T-helper 2 cell treated with Interferon-gamma antibody and Interleukin-4, amounts not matched to agents 5 μg/mL and 100 μg/mL, for 36 hours (primary cell): ENCODE results near the gene RPRD2.
A peak's percentile ranks its signal among the peaks of the same experiment; 100 is the strongest.

Source experiments
- DNase-seq: peaks from one replicate; pipeline ENCODE4 v3.0.0; 2021; ENCODE audit warnings: low spot score
- H3K27ac Mint-ChIP-seq: one replicate; pipeline ENCODE4 v1.8.0; 2021; ENCODE audit warnings: mild to moderate bottlenecking, mixed read lengths
- H3K27me3 Mint-ChIP-seq: one replicate; pipeline ENCODE4 v1.8.0; 2021; ENCODE audit warnings: low read depth, mixed read lengths
- H3K36me3 Mint-ChIP-seq: one replicate; pipeline ENCODE4 v1.8.0; 2021; ENCODE audit warnings: low read depth, mixed read lengths
- H3K4me1 Mint-ChIP-seq: one replicate; pipeline ENCODE4 v1.8.0; 2021; ENCODE audit warnings: low read depth, mixed read lengths
- H3K4me3 Mint-ChIP-seq: one replicate; pipeline ENCODE4 v1.8.0; 2022; ENCODE audit warnings: mild to moderate bottlenecking, moderate library complexity, mixed read lengths
- H3K9me3 Mint-ChIP-seq: one replicate; pipeline ENCODE4 v1.8.0; 2021; ENCODE audit warnings: mixed read lengths

RPRD2 gene

DNA sequence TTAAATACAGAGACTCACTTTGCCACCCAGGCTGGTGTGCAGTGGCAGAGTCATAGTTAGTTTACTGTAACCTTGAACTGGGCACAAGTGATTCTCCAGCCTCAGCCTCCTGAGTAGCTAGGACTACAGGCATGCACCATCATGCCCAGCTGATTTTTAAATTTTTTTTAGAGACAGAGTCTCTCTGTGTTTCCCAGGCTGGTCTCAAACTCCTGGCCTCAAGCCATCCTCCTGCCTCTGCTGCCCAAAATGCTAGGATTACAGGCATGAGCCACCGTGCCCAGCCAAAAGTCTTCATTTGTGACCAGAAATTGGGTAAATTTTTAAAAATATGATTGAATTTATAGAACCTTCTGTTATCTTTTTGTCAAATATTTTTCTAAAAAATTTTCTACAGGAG lies 105.3 kb downstream of the RPRD2 start:
- Mint-ChIP-seq H3K27ac (no peak overlapping the region), H3K9me3 (no peaks in the 10 kb centered on the region), H3K4me3 (no peak overlapping the region), H3K27me3 (no peaks in the 10 kb centered on the region), H3K36me3 (peaks cover 37% of the 10 kb centered on the region), H3K4me1 (peaks cover 2% of the 10 kb centered on the region)
- DNase-seq: no peak

DNA sequence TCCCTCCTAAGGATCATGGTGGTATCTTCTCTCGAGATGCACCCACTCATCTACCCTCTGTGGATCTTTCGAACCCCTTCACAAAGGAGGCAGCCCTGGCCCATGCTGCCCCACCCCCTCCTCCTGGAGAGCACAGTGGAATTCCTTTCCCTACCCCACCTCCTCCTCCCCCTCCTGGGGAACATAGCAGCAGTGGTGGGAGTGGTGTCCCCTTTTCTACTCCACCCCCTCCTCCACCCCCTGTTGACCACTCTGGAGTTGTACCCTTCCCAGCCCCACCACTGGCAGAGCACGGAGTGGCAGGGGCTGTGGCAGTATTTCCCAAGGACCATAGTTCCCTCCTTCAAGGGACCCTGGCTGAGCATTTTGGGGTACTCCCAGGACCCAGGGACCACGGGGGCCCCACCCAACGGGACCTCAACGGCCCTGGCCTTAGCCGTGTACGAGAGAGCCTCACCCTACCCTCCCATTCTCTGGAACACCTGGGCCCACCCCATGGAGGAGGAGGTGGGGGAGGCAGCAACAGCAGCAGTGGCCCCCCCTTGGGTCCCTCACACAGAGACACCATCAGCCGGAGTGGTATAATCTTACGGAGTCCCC lies 108.8 kb downstream of the RPRD2 start:
- Mint-ChIP-seq H3K4me3 (no peak overlapping the region), H3K4me1 (no peaks in the 10 kb centered on the region), H3K27me3 (no peaks in the 10 kb centered on the region), H3K9me3 (no peaks in the 10 kb centered on the region), H3K36me3 (peaks cover 28% of the 10 kb centered on the region), H3K27ac (no peak overlapping the region)
- DNase-seq: no peak

GRCh38 chr1:150473659-150474058 lies 109.7 kb downstream of the RPRD2 start:
- Mint-ChIP-seq H3K27me3 (no peaks in the 10 kb centered on the region), H3K27ac (no peak overlapping the region), H3K4me1 (no peaks in the 10 kb centered on the region), H3K36me3 (peaks cover 28% of the 10 kb centered on the region), H3K4me3 (no peak overlapping the region), H3K9me3 (no peaks in the 10 kb centered on the region)
- no peak for DNase-seq

GRCh38 chr1:150474869-150475268 lies 110.9 kb downstream of the RPRD2 start:
- Mint-ChIP-seq H3K9me3 (no peaks in the 10 kb centered on the region), H3K27me3 (no peaks in the 10 kb centered on the region), H3K36me3 (peaks cover 27% of the 10 kb centered on the region), H3K4me1 (no peaks in the 10 kb centered on the region), H3K4me3 (no peak overlapping the region), H3K27ac (no peak overlapping the region)
- no peak for DNase-seq

DNA sequence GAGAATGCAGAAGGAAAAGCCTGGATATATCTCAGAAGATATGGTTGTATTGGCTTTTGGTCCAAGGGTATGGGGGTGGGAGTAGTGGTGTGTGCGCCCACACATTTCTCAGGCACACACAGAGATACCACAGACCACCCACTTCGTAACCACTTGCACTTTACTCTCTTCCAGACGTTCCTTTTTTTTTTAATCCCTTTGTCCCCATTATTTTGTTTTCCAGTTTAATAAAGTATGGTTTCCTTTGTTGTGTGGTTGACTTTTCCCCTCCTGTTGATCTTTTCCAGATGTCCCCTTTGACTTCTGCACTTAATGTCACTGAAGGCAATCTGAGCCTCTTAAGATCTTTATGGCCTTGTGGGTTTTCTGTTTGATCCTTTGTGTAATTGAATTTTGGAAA lies 112.8 kb downstream of the RPRD2 start:
- H3K9me3 Mint-ChIP-seq: no peaks in the 10 kb centered on the region

DNA sequence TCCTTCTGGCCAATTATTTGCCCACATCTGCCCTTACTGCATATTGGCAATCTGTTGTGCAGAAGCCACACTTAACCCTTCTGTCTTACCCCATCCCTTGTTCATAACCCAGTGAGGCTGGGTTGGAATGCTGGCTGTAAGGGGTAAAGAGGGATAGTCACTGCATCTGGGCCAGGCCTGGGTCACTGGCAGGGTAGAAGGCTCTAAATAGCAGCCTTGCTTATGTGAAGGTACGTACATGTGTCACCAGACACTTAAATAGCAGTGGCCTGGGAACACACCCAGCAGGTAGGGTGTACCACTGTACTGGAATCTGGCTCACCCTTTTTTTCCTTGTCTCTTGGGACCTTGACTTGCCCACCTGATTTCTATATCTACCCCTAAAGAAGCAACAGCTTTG lies 113.4 kb downstream of the RPRD2 start:
- Mint-ChIP-seq H3K27ac (no peak overlapping the region), H3K9me3 (no peaks in the 10 kb centered on the region), H3K4me3 (no peak overlapping the region), H3K36me3 (peaks cover 6% of the 10 kb centered on the region), H3K27me3 (no peaks in the 10 kb centered on the region), H3K4me1 (no peaks in the 10 kb centered on the region)
- DNase-seq: no peak

More for the DNA sequence above, 112.8 kb downstream of the RPRD2 start:
- peaks cover 10% of the 10 kb centered on the region for H3K36me3 Mint-ChIP-seq
- no peak overlapping the region for H3K27ac Mint-ChIP-seq
- H3K4me1 Mint-ChIP-seq: no peaks in the 10 kb centered on the region
- no peak for DNase-seq
- H3K4me3 Mint-ChIP-seq: no peak overlapping the region
- H3K27me3 Mint-ChIP-seq: no peaks in the 10 kb centered on the region

DNA sequence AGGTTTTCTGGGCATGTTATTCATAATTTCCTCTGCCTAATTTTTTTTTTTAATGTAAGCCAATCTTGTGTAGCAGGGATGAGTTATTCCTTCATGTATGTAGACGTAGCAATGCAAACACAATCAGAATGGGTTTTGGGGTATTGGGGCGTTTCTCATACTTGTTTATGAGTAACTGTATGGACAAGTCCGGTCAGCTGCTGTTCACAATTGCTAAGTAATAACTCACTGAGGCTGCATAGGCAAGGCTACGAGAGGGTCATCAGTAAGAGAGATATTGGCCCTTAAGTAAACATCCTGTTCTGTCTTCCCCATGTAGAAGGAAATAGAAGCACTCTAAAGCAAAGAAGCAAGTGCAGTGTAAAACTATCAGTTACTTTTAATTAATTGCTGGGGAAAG lies 113.8 kb downstream of the RPRD2 start:
- Mint-ChIP-seq H3K27me3 (no peaks in the 10 kb centered on the region), H3K4me3 (no peak overlapping the region), H3K27ac (no peak overlapping the region)

DNA sequence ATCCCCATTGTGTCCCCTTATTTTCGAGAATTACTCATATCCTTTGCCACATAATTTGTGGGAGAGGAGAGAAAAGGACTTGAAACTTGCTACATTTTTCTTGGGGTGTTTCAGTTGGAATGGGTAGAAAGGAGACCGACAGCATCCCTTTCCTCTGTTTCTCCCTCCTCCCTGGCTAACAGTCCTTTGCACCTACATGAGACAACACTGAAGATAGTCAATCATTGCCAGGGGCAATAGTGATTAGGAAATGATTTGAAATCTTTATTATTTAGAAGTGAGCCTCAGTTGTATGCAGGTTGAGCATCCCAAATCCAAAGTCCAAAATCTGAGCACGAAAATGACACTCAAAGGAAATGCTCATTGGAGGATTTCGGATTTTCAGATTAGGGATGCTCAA lies 115.4 kb downstream of the RPRD2 start:
- H3K27ac Mint-ChIP-seq: no peak overlapping the region
- H3K4me1 Mint-ChIP-seq: no peaks in the 10 kb centered on the region
- H3K9me3 Mint-ChIP-seq: no peaks in the 10 kb centered on the region
- H3K36me3 Mint-ChIP-seq: no peaks in the 10 kb centered on the region
- H3K4me3 Mint-ChIP-seq: no peak overlapping the region
- no peaks in the 10 kb centered on the region for H3K27me3 Mint-ChIP-seq
- no peak for DNase-seq

More for the DNA sequence above, 113.8 kb downstream of the RPRD2 start:
- Mint-ChIP-seq H3K9me3 (no peaks in the 10 kb centered on the region), H3K4me1 (no peaks in the 10 kb centered on the region), H3K36me3 (peaks cover 4% of the 10 kb centered on the region)
- no peak for DNase-seq

GRCh38 chr1:150479927-150480352 lies 116.0 kb downstream of the RPRD2 start:
- H3K9me3 Mint-ChIP-seq: no peaks in the 10 kb centered on the region
- DNase-seq: no peak
- no peaks in the 10 kb centered on the region for H3K4me1 Mint-ChIP-seq
- H3K4me3 Mint-ChIP-seq: no peak overlapping the region
- H3K27me3 Mint-ChIP-seq: no peaks in the 10 kb centered on the region
- H3K27ac Mint-ChIP-seq: no peak overlapping the region
- no peaks in the 10 kb centered on the region for H3K36me3 Mint-ChIP-seq

DNA sequence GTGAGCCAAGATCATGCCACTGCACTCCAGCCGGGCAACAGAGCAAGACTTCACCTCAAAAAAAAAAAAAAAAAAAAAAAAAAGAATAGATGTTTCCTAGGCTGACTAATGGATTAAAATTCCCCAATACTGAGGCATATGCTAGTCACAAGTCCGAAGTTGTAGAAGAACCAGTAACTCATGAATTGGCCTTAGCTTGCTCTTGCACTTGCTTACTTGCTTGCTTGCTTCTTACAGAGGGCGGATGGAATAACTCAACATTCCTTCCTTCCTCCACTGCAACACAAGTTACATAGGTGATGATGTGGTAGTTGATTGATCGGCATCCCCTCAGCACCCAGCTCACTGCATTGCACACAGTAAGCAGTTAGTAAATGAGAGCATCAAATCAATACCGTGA lies 120.5 kb downstream of the RPRD2 start:
- no peak overlapping the region for H3K4me3 Mint-ChIP-seq
- no peaks in the 10 kb centered on the region for H3K27me3 Mint-ChIP-seq
- peaks cover 6% of the 10 kb centered on the region for H3K36me3 Mint-ChIP-seq
- peaks cover 13% of the 10 kb centered on the region for H3K4me1 Mint-ChIP-seq
- H3K9me3 Mint-ChIP-seq: no peaks in the 10 kb centered on the region
- no peak for DNase-seq
- H3K27ac Mint-ChIP-seq: no peak overlapping the region

DNA sequence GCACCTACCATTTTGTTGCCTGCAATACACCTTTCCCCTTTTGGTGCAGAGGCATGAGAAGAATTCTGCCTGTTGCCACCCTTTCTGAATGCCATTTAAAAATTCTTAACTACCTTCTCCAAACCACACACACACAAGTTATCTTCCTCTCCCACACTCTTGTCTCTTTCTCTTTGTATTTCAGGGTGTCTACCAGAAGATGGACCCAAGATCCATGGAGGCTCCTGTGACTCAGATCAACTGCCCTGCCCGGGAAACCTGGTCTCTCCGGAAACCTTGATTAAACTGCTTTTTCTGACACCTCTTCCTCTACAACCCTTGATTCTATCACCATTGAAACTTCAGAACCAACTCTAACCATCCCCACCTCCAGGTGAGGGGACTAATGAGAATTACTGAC lies 120.9 kb downstream of the RPRD2 start:
- no peak for DNase-seq
- no peak overlapping the region for H3K4me3 Mint-ChIP-seq
- H3K27ac Mint-ChIP-seq: no peak overlapping the region

DNA sequence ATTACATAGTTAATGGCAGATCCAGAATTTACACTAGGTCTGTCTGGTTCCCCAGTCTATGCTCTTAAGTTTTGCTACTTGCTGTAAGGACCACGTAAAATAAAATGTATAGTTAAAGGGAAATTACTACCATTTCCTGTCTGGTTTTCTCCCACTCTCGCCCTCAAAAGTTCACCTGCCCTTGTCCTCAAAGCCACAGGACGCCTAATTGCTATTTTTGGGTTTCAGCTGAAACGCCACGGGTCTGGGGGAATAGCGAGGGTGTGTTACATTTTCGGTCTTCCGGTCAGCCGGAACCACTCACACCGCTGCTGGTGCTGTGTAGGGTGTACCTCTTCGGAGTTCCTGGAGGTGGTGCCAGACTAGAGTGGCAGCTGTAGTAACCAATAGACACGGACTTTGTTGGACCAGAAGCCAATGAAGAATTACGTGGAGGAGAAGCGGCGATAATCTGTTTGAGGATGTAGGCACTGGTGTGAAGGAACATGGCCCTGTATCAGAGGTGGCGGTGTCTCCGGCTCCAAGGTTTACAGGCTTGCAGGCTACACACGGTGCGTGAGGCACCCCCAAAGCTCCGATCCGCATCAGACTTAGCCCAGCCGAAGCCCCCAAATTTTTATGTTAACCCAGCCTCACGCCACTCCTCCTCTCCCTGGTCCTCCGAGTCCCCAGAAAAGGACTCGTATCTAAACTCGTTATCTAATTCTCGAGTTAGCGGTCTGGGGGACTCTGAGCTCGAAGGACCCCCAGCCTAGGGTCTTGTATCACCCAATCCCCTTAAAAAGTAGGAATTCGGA lies 123.2 kb downstream of the RPRD2 start, which contains the start of gene TARS2:
Gene TARS2, plus strand, starts transcription at position 454 of the 797 bp plus-strand sequence. Its CDS starts 32 bp downstream, at position 486.
- H3K4me1 Mint-ChIP-seq: peaks cover 13% of the 10 kb centered on the region
- peak within 1 kb of the TSS; percentile 98 for H3K4me3 Mint-ChIP-seq
- no peaks in the 10 kb centered on the region for H3K9me3 Mint-ChIP-seq
- no peaks in the 10 kb centered on the region for H3K27me3 Mint-ChIP-seq
- DNase-seq: peak; percentile 95
- peak within 1 kb of the TSS; percentile 98 for H3K27ac Mint-ChIP-seq
- peaks cover 23% of the 10 kb centered on the region for H3K36me3 Mint-ChIP-seq

More for the DNA sequence above, 120.9 kb downstream of the RPRD2 start:
- peaks cover 13% of the 10 kb centered on the region for H3K4me1 Mint-ChIP-seq
- peaks cover 6% of the 10 kb centered on the region for H3K36me3 Mint-ChIP-seq
- H3K9me3 Mint-ChIP-seq: no peaks in the 10 kb centered on the region
- no peaks in the 10 kb centered on the region for H3K27me3 Mint-ChIP-seq

- Mint-ChIP-seq H3K9me3 (no peaks in the 10 kb centered on the region), H3K27ac (peak overlapping the region; percentile 98), H3K36me3 (peaks cover 27% of the 10 kb centered on the region), H3K4me1 (peaks cover 13% of the 10 kb centered on the region), H3K27me3 (no peaks in the 10 kb centered on the region), H3K4me3 (peak overlapping the region; percentile 98)
- no peak for DNase-seq
Observed at GRCh38 chr1:150487763-150488115, 123.8 kb downstream of the RPRD2 start.

DNA sequence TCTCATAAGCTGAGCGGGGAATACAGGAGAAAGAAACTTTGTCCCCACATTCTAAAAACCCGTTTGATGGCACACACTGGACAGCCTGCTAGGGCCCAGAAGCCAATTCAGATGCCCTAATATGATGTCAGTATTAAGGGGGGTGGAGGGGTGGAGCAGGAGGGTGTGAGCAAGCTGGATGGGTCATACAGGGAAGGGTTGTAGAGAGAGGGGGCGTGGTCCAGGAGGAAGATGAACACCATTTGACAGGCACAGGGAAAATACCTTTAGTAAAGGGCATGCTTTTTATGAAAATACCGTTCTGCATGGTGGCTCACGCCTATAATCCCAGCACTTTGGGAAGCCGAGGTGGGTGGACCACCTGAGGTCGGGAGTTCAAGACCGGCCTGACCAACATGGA lies 129.2 kb downstream of the RPRD2 start:
- DNase-seq: no peak
- Mint-ChIP-seq H3K36me3 (peaks cover 48% of the 10 kb centered on the region), H3K27me3 (no peaks in the 10 kb centered on the region), H3K27ac (no peak overlapping the region), H3K9me3 (no peaks in the 10 kb centered on the region), H3K4me1 (peaks cover 9% of the 10 kb centered on the region), H3K4me3 (no peak overlapping the region)
